Progenitor cell of endocrine pancreas (in vitro differentiated cells): ENCODE measurements around the gene SWI5. TPM values are rescaled to one million over a fixed set of nuclear protein-coding genes. Genes with fewer than 3 reads are reported as not detected.

ENCODE experiments used
- DNase-seq: peaks from one replicate; pipeline ENCODE4 v3.0.0; 2021; ENCODE audit warnings: low spot score; ENCODE audit not compliant: unreplicated experiment
- H3K27ac Mint-ChIP-seq: 2 replicates; pipeline ENCODE4 v1.8.0; 2021; ENCODE audit warnings: mild to moderate bottlenecking, moderate library complexity, mixed read lengths
- H3K27me3 Mint-ChIP-seq: 2 replicates; pipeline ENCODE4 v1.8.0; 2021; ENCODE audit warnings: mixed read lengths
- H3K36me3 Mint-ChIP-seq: 2 replicates; pipeline ENCODE4 v1.8.0; 2022; ENCODE audit warnings: mixed read lengths; ENCODE audit not compliant: insufficient read depth
- H3K4me1 Mint-ChIP-seq: 2 replicates; pipeline ENCODE4 v1.8.0; 2021; ENCODE audit warnings: low read depth, mixed read lengths
- H3K4me3 Mint-ChIP-seq: 2 replicates; pipeline ENCODE4 v1.8.0; 2021; ENCODE audit warnings: low read depth, mild to moderate bottlenecking, moderate library complexity, mixed read lengths
- H3K9me3 Mint-ChIP-seq: 2 replicates; pipeline ENCODE4 v1.8.0; 2021; ENCODE audit warnings: low read depth, mixed read lengths
- CTCF ChIP-seq: fragments of 200-600 bp; sonication (generic); IDR thresholded peaks from one replicate; pipeline ENCODE4 v1.5.0; 2021; ENCODE audit warnings: antibody characterized with exemption, mild to moderate bottlenecking; ENCODE audit not compliant: unreplicated experiment
- total RNA-seq: library from RNA; stranded (reverse); gene quantifications from 2 replicates; pipeline ENCODE4 v1.2.1, GENCODE V29; 2021

Gene SWI5
- total RNA-seq, 1 donor from 2014 or later = 18.8 TPM

GRCh38 chr9:128265348-128265847, 10.7 kb upstream of the SWI5 start:
- Mint-ChIP-seq H3K27ac (no peak overlapping the region), H3K4me1 (peaks cover 13% of the 10 kb centered on the region), H3K36me3 (peaks cover 23% of the 10 kb centered on the region), H3K9me3 (no peaks in the 10 kb centered on the region), H3K27me3 (no peaks in the 10 kb centered on the region), H3K4me3 (no peak overlapping the region)
- no peak for DNase-seq
- no peak for TF ChIP-seq CTCF

- no peak for TF ChIP-seq CTCF
- peaks cover 18% of the 10 kb centered on the region for H3K36me3 Mint-ChIP-seq
Measured at GRCh38 chr9:128266868-128267590, 9.0 kb upstream of the SWI5 start.

GRCh38 chr9:128271112-128271511, 5.0 kb upstream of the SWI5 start:
- no peaks in the 10 kb centered on the region for H3K27me3 Mint-ChIP-seq
- H3K4me3 Mint-ChIP-seq = no peak overlapping the region
- TF ChIP-seq CTCF = no peak
- H3K4me1 Mint-ChIP-seq = peaks cover 17% of the 10 kb centered on the region
- H3K9me3 Mint-ChIP-seq = no peaks in the 10 kb centered on the region
- no peak overlapping the region for H3K27ac Mint-ChIP-seq
- no peak for DNase-seq
- peaks cover 6% of the 10 kb centered on the region for H3K36me3 Mint-ChIP-seq

More at GRCh38 chr9:128266868-128267590, 9.0 kb upstream of the SWI5 start:
- Mint-ChIP-seq H3K4me1 (peaks cover 13% of the 10 kb centered on the region), H3K27me3 (no peaks in the 10 kb centered on the region), H3K9me3 (no peaks in the 10 kb centered on the region), H3K27ac (peak overlapping the region; percentile 82), H3K4me3 (no peak overlapping the region)
- no peak for DNase-seq

- peaks cover 13% of the 10 kb centered on the region for H3K4me1 Mint-ChIP-seq
- no peak for TF ChIP-seq CTCF
- peaks cover 6% of the 10 kb centered on the region for H3K36me3 Mint-ChIP-seq
- no peak overlapping the region for H3K4me3 Mint-ChIP-seq
- H3K9me3 Mint-ChIP-seq = no peaks in the 10 kb centered on the region
- no peak for DNase-seq
- no peaks in the 10 kb centered on the region for H3K27me3 Mint-ChIP-seq
- peak overlapping the region; percentile 73 for H3K27ac Mint-ChIP-seq
Measured at GRCh38 chr9:128271512-128271911, 4.6 kb upstream of the SWI5 start.

GRCh38 chr9:128274245-128274644, 1.8 kb upstream of the SWI5 start:
- no peaks in the 10 kb centered on the region for H3K27me3 Mint-ChIP-seq
- no peak for DNase-seq
- peaks cover 14% of the 10 kb centered on the region for H3K4me1 Mint-ChIP-seq
- no peak for TF ChIP-seq CTCF
- no peak overlapping the region for H3K27ac Mint-ChIP-seq
- H3K4me3 Mint-ChIP-seq = peak overlapping the region; percentile 94
- peaks cover 5% of the 10 kb centered on the region for H3K36me3 Mint-ChIP-seq
- no peaks in the 10 kb centered on the region for H3K9me3 Mint-ChIP-seq
